Calu3 (cell line): ENCODE measurements around the gene LRRTM4. TPM values are rescaled to one million over a fixed set of nuclear protein-coding genes. Genes with fewer than 3 reads are reported as not detected.

Source experiments
- BruUV-seq: library from RNA; stranded (reverse); fragments of 400-500 nt; replicated peaks from 2 replicates; lab custom pipeline; 2021; lab: Mats Ljungman, UMichigan
- CTCF ChIA-PET: fragments of 300-600 bp; sonication (Branson Sonifier 250); formaldehyde crosslinking; loops from one replicate; lab custom pipeline; 2022; ENCODE audit warnings: antibody characterized with exemption; lab: Charles Lee
- DNase-seq: peaks from one replicate; pipeline ENCODE4 v3.0.0; 2022
- H3K27ac Mint-ChIP-seq: one replicate; pipeline ENCODE4 v1.8.0; 2022; ENCODE audit warnings: mixed read lengths; ENCODE audit not compliant: unreplicated experiment
- H3K27me3 Mint-ChIP-seq: one replicate; pipeline ENCODE4 v1.8.0; 2022; ENCODE audit warnings: mixed read lengths; ENCODE audit not compliant: unreplicated experiment
- H3K36me3 Mint-ChIP-seq: one replicate; pipeline ENCODE4 v1.8.0; 2022; ENCODE audit warnings: mild to moderate bottlenecking, moderate library complexity, mixed read lengths; ENCODE audit not compliant: insufficient read depth, unreplicated experiment
- H3K4me1 Mint-ChIP-seq: one replicate; pipeline ENCODE4 v1.8.0; 2022; ENCODE audit warnings: mild to moderate bottlenecking, low read depth, mixed read lengths; ENCODE audit not compliant: unreplicated experiment
- H3K4me3 Mint-ChIP-seq: one replicate; pipeline ENCODE4 v1.8.0; 2022; ENCODE audit warnings: mild to moderate bottlenecking, low read depth, moderate library complexity, mixed read lengths; ENCODE audit not compliant: unreplicated experiment
- H3K9me3 Mint-ChIP-seq: one replicate; pipeline ENCODE4 v1.8.0; 2022; ENCODE audit warnings: low read depth, mixed read lengths; ENCODE audit not compliant: unreplicated experiment
- intact Hi-C: fragments of 100-400 bp; cut with micrococcal nuclease; formaldehyde crosslinking; loops from one replicate; pipeline ENCODE4 v1.10.0; 2022; ENCODE audit not compliant: unreplicated experiment
- total RNA-seq: library from RNA; stranded (reverse); gene quantifications from 2 replicates; pipeline ENCODE4 v1.2.3, GENCODE V29; 2022
- TF ChIP-seq, protein P1 (sequence below): fragments of 200-600 bp; IDR thresholded peaks from one replicate; pipeline ENCODE4 v1.8.0; 2022; ENCODE audit warnings: antibody characterized with exemption; ENCODE audit not compliant: unreplicated experiment

Gene LRRTM4
- total RNA-seq, 1 experiment from 2014 or later: not detected

DNA sequence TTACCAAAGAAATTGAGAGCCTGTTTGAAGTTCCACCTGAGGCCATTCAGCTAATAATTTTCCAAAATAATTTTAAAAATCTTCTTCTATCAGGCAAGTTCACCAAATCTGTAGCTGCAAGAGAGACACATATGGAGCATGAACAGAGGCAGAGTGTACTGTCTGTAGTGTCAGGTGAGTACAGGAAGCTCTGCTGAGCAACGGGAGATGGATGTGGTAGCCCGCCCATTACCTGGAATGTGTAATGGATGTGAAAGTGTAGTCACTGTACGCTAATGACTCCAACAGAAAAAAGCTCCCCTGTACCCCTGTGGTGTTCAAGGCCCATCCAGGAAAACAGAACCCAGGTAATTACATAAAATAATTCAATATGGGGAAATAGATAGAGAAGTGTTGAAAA is 311.5 kb downstream of the LRRTM4 start:
- H3K27me3 Mint-ChIP-seq: no peaks in the 10 kb centered on the region
- no peak for DNase-seq
- H3K4me3 Mint-ChIP-seq: no peak overlapping the region
- no peaks in the 10 kb centered on the region for H3K4me1 Mint-ChIP-seq
- CTCF ChIA-PET: no interaction called here
- BruUV-seq: no TSS peak
- intact Hi-C loops: no loop called here
- H3K27ac Mint-ChIP-seq: no peak overlapping the region
- no peaks in the 10 kb centered on the region for H3K36me3 Mint-ChIP-seq
- peaks cover 13% of the 10 kb centered on the region for H3K9me3 Mint-ChIP-seq
- TF ChIP-seq, protein P1, sequence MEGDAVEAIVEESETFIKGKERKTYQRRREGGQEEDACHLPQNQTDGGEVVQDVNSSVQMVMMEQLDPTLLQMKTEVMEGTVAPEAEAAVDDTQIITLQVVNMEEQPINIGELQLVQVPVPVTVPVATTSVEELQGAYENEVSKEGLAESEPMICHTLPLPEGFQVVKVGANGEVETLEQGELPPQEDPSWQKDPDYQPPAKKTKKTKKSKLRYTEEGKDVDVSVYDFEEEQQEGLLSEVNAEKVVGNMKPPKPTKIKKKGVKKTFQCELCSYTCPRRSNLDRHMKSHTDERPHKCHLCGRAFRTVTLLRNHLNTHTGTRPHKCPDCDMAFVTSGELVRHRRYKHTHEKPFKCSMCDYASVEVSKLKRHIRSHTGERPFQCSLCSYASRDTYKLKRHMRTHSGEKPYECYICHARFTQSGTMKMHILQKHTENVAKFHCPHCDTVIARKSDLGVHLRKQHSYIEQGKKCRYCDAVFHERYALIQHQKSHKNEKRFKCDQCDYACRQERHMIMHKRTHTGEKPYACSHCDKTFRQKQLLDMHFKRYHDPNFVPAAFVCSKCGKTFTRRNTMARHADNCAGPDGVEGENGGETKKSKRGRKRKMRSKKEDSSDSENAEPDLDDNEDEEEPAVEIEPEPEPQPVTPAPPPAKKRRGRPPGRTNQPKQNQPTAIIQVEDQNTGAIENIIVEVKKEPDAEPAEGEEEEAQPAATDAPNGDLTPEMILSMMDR: no peak

DNA sequence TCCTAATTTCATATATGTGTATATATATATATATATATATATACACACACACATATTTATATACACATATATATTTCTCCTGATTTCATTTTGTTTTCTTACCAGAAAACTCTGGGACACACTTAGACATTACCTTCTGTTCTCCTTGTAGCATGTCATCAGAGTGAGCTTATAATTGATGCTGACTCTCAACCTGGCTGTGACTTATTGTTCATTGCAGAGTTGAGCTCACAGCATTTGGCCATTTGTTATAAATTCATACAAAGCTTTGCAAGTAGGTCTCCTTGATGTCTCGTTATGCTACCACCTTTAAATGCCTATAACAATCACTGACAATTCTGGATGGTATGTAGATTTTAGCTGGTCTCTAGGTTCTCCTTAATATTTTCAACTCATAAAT is 314.8 kb downstream of the LRRTM4 start:
- Mint-ChIP-seq H3K4me3 (no peak overlapping the region), H3K9me3 (peaks cover 19% of the 10 kb centered on the region), H3K27ac (no peak overlapping the region), H3K4me1 (no peaks in the 10 kb centered on the region), H3K27me3 (no peaks in the 10 kb centered on the region), H3K36me3 (no peaks in the 10 kb centered on the region)
- CTCF ChIA-PET: no interaction called here
- no TSS peak for BruUV-seq
- intact Hi-C loops: no loop called here
- DNase-seq: no peak
- TF ChIP-seq, protein P1: no peak

DNA sequence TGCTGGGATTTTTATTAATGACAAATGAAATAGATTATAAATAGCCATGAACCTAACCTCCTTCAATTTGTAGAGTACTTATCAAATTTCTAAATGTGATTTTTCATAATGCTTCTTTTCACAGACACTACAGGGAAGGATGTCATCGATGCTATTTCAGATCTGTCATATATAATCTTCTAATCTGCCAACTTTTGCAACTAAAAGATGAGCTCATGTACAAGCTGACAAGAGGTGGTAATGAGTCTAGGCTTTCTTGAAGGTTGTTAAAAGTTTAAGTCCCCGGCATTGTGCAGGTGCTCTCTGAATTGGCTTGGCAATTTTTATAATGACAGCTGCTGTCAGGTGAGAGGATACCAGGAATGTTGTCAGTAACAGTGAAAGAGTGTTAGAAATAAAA is 320.4 kb downstream of the LRRTM4 start:
- no TSS peak for BruUV-seq

DNA sequence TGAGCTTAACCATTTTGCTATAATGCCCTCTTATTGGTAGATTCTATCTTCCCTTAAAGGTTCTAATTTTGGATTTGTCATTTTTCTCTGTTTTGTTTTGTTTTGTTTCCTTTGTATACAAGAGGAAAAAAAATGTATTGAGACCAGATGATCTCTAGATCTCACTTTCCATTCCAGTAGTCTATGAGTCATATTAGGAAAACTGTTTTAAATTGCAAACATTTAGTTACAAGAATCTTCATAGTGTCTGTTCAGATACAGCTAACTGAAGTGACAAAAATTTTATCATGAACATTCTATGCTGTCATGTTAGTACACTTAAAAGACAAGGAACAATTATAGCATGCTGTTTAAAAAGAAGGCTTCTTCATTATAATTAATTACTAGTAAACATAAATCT is 322.8 kb downstream of the LRRTM4 start:
- H3K27ac Mint-ChIP-seq: no peak overlapping the region
- CTCF ChIA-PET: no interaction called here
- peaks cover 4% of the 10 kb centered on the region for H3K9me3 Mint-ChIP-seq
- H3K36me3 Mint-ChIP-seq: no peaks in the 10 kb centered on the region
- no peak overlapping the region for H3K4me3 Mint-ChIP-seq
- no TSS peak for BruUV-seq
- TF ChIP-seq, protein P1: no peak
- intact Hi-C loops: no loop called here
- H3K27me3 Mint-ChIP-seq: no peaks in the 10 kb centered on the region
- no peak for DNase-seq
- no peaks in the 10 kb centered on the region for H3K4me1 Mint-ChIP-seq

More for the DNA sequence above, 320.4 kb downstream of the LRRTM4 start:
- CTCF ChIA-PET: no interaction called here
- H3K4me1 Mint-ChIP-seq: no peaks in the 10 kb centered on the region
- TF ChIP-seq, protein P1: no peak
- no peak overlapping the region for H3K27ac Mint-ChIP-seq
- no peak overlapping the region for H3K4me3 Mint-ChIP-seq
- H3K36me3 Mint-ChIP-seq: no peaks in the 10 kb centered on the region
- intact Hi-C loops: no loop called here
- H3K9me3 Mint-ChIP-seq: peaks cover 8% of the 10 kb centered on the region
- H3K27me3 Mint-ChIP-seq: no peaks in the 10 kb centered on the region
- DNase-seq: no peak
